AG09319 (cell line): ENCODE data around the gene PRRT1B.

Experiments
- DNase-seq: peaks from one replicate; pipeline ENCODE4 v3.0.0-alpha.2; 2010; ENCODE audit warnings: low read depth; ENCODE audit errors: extremely low read depth
- CTCF ChIP-seq: IDR thresholded peaks from 2 replicates; pipeline ENCODE4 v1.5.1; 2011; ENCODE audit warnings: low read depth, mild to moderate bottlenecking, inconsistent platforms, low read length, moderate library complexity

PRRT1B gene

GRCh38 chr9:131528886-131529505 lies 16.3 kb upstream of the PRRT1B start:
- no peak for DNase-seq
- no peak for TF ChIP-seq CTCF

GRCh38 chr9:131529597-131530545 lies 15.5 kb upstream of the PRRT1B start:
- no peak for DNase-seq
- TF ChIP-seq CTCF, result no peak

- peak; percentile 10 for TF ChIP-seq CTCF
- DNase-seq, result no peak
Measured at GRCh38 chr9:131530546-131530919, 14.8 kb upstream of the PRRT1B start.

- DNase-seq, result peak; percentile 47
- no peak for TF ChIP-seq CTCF
Measured at GRCh38 chr9:131530920-131531832, 14.1 kb upstream of the PRRT1B start, which contains the start of gene UCK1. Gene UCK1, minus strand, starts transcription at chr9:131531263. Its CDS starts 89 bp downstream, at chr9:131531174.

GRCh38 chr9:131534721-131535237 lies 10.5 kb upstream of the PRRT1B start:
- no peak for DNase-seq
- no peak for TF ChIP-seq CTCF

GRCh38 chr9:131537946-131538345 lies 7.4 kb upstream of the PRRT1B start:
- DNase-seq, result no peak
- TF ChIP-seq CTCF, result no peak
